Activated CD8-positive, alpha-beta memory T cell treated with anti-CD3 and anti-CD28 coated beads for 24 hours (primary cell): ENCODE data around the gene ZFYVE16.
A peak's percentile ranks its signal among the peaks of the same experiment; 100 is the strongest.
"Not testable (repeated sequence)": the region's sequence is repeated elsewhere in the genome, so short reads cannot be mapped to it uniquely, and the experiment has no call there.

Source experiments
- DNase-seq: peaks from one replicate; pipeline ENCODE4 v3.0.0-alpha.2; 2020

The ZFYVE16 gene

GRCh38 chr5:80407735-80408483, at the start of gene ZFYVE16:
TSS of gene ZFYVE16 (plus strand) at chr5:80408064. CDS start at chr5:80434148, 26,084 bp downstream.
- peak; percentile 98 for DNase-seq

- no peak for DNase-seq
Measured at GRCh38 chr5:80360914-80361444, 46.9 kb upstream of the ZFYVE16 start.

GRCh38 chr5:80364892-80365291, 43.0 kb upstream of the ZFYVE16 start:
- DNase-seq, result no peak

- no peak for DNase-seq
Measured at GRCh38 chr5:80368661-80369480, 39.0 kb upstream of the ZFYVE16 start.

GRCh38 chr5:80369521-80369920, 38.3 kb upstream of the ZFYVE16 start:
- DNase-seq, result no peak

- DNase-seq, result no peak
Measured at GRCh38 chr5:80370390-80370789, 37.5 kb upstream of the ZFYVE16 start.

GRCh38 chr5:80372780-80373179, 35.1 kb upstream of the ZFYVE16 start:
- no peak for DNase-seq

- DNase-seq, result no peak
Measured at GRCh38 chr5:80374188-80374587, 33.7 kb upstream of the ZFYVE16 start.

GRCh38 chr5:80376557-80376956, 31.3 kb upstream of the ZFYVE16 start:
- DNase-seq, result no peak

- DNase-seq, result no peak
Measured at GRCh38 chr5:80382488-80382887, 25.4 kb upstream of the ZFYVE16 start.

- no peak for DNase-seq
Measured at GRCh38 chr5:80387063-80387768, 20.6 kb upstream of the ZFYVE16 start.

GRCh38 chr5:80389580-80389979, 18.3 kb upstream of the ZFYVE16 start:
- DNase-seq, result no peak

- DNase-seq, result not testable (repeated sequence)
Measured at GRCh38 chr5:80390413-80390812, 17.5 kb upstream of the ZFYVE16 start.

- not testable (repeated sequence) for DNase-seq
Measured at GRCh38 chr5:80391267-80391666, 16.6 kb upstream of the ZFYVE16 start.

GRCh38 chr5:80399526-80400239, 8.2 kb upstream of the ZFYVE16 start:
- DNase-seq, result no peak

- DNase-seq, result not testable (repeated sequence)
Measured at GRCh38 chr5:80400368-80400767, 7.5 kb upstream of the ZFYVE16 start.

GRCh38 chr5:80403782-80404181, 4.1 kb upstream of the ZFYVE16 start:
- DNase-seq, result no peak

GRCh38 chr5:80406980-80407734, 707 bp upstream of the ZFYVE16 start:
- DNase-seq, result peak; percentile 62

- no peak for DNase-seq
Measured at GRCh38 chr5:80408484-80409366, 861 bp downstream of the ZFYVE16 start.

GRCh38 chr5:80409367-80409966, 1.6 kb downstream of the ZFYVE16 start:
- no peak for DNase-seq
